Stimulated activated CD4-positive, alpha-beta T cell treated with anti-CD3 and anti-CD28 coated beads, Interleukin-12 subunit alpha, Interleukin-12 subunit beta, amount 100 ng/mL, for 4 hours (primary cell): Measurements from ENCODE around the gene TNIK.
"Not testable (repeated sequence)": the region's sequence is repeated elsewhere in the genome, so short reads cannot be mapped to it uniquely, and the experiment has no call there.

Experiments used
- DNase-seq: peaks from one replicate; pipeline ENCODE4 v3.0.0-alpha.2; 2020

The TNIK gene

GRCh38 chr3:171304017-171304416 is 156.2 kb downstream of the TNIK start:
- not testable (repeated sequence) for DNase-seq

GRCh38 chr3:171301998-171302397 is 158.2 kb downstream of the TNIK start:
- no peak for DNase-seq

DNA sequence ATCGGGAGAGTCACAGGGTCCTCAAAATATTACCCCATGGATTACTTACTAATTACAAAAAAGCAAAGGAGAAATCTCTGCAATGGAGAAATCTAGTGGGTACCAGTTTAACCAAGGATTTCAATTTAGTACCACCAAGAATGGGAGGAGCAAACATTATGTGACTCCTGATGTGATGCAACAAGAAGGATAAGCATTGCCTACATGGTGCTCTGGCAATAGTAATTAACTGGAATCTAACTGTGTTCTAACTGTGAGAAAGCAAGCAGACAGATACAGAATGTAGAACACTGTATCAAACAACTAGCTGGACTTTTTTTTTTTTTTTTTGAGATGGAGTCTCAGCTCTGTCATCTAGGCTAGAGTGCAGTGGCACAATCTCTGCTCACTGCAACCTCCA is 159.2 kb downstream of the TNIK start:
- no peak for DNase-seq

DNA sequence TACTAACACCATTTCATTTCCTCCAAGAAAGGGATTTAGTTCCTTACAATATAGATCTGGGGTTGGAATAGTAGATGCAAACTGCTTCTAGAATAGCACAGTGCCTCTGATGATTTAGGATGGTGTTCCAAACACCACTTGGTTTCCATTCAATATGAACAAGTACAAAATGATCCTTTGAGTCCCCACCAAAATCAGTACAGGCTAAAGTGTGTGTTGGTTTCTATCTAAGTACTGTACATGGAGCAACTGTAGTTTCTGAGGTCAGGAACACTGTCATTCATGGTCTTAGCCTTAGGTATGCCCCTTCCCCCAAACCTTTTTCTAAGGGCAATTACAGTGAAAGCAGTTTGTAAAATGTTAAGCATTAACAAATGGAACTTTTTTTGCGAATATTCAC is 162.3 kb downstream of the TNIK start:
- no peak for DNase-seq

- DNase-seq: no peak
Observed at GRCh38 chr3:171297207-171297606, 163.0 kb downstream of the TNIK start.

- DNase-seq: no peak
Observed at GRCh38 chr3:171295484-171296373, 164.5 kb downstream of the TNIK start.

- DNase-seq: no peak
Observed at GRCh38 chr3:171293142-171293782, 166.9 kb downstream of the TNIK start.

DNA sequence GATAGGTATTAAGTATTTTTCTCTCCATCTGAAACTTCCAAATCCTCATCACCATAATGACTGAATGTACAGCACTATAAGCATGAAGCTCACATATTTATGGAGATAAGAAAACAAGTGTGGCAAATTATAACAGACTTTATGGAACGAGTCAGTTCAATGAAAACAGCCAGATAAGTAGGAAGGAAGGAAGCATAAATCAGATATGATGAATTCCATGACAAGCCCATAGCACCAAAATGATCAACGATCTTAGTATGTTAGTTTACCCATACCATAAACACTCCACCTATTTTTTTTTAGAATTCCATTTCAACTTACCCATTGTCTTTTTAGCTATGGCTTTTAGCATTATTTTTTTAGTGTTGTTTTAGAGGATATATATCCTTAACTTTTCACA is 169.5 kb downstream of the TNIK start:
- no peak for DNase-seq

DNA sequence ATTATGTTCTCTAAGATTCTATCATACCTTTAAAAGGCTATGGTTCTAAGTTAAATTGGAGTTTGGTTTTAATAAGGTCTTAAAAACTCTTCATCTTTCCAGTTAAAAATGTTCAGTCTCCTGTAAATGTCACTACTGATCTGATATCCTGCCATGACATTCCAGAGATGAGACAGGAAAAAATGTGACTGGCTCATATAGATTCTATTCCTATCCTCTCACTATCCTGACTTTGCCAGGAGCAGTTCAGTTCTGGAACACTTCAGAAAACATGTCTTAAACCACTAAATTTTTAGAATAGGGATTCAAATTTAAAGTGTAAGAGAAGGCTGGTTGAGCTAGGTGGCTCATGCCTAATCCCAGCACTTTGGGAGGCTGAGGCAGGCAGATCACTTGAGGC is 170.9 kb downstream of the TNIK start:
- no peak for DNase-seq

GRCh38 chr3:171287761-171288160 is 172.4 kb downstream of the TNIK start:
- not testable (repeated sequence) for DNase-seq

- DNase-seq: no peak
Observed at GRCh38 chr3:171286580-171287249, 173.5 kb downstream of the TNIK start.

GRCh38 chr3:171285287-171285686 is 174.9 kb downstream of the TNIK start:
- DNase-seq: no peak

DNA sequence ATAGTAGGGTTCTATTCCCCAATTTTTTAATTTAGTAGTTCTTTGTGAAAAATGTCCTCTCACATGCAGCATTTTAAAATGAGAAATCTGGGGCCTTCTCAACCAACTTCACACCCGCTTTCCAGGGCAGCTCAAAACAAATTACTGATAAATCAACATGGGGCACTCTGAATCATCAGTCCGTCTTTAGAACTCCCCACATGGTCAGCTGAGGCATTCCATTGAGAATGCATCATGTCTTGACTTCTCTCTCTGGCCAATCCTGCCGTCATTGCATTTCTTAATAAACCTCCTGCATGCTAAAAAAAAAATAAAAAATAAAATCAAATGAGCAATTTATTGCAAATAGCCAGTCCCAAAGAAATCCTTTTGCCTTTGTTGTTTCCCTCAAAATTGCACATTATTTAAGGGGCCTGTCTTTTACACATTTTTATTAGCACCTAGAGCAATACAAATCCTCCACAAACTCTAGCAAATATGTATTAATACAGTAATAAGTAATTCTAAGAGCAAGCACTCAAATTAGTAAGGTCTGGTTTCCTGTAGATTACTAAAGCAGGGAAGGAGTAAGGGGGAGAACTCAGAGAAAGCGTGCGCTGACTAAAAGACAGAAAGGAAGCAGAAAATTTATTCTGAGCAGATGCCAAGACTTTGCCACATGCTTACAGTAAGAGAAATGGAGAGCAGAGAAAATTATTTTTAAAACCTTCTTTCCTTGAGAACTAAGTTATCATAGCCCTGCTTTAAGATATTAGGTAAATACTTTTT is 175.7 kb downstream of the TNIK start:
- no peak for DNase-seq

DNA sequence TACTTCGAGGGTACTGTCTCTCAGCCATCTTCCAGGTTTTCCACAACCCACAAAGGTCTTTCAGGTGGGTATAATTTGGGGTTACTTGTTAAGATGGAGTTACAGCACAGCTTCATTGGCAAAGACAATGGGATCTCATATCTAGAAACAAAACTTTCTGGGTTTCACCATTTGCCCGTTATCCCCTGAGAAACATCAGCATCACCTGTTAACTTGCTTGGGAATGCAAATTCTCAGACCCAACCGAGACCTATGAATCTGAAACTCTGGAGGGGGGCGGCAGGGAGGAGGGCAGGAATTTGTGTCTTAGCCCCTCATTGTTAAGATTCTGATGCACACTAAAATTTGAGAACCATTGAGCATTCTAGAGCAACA is 176.4 kb downstream of the TNIK start:
- DNase-seq: no peak

DNA sequence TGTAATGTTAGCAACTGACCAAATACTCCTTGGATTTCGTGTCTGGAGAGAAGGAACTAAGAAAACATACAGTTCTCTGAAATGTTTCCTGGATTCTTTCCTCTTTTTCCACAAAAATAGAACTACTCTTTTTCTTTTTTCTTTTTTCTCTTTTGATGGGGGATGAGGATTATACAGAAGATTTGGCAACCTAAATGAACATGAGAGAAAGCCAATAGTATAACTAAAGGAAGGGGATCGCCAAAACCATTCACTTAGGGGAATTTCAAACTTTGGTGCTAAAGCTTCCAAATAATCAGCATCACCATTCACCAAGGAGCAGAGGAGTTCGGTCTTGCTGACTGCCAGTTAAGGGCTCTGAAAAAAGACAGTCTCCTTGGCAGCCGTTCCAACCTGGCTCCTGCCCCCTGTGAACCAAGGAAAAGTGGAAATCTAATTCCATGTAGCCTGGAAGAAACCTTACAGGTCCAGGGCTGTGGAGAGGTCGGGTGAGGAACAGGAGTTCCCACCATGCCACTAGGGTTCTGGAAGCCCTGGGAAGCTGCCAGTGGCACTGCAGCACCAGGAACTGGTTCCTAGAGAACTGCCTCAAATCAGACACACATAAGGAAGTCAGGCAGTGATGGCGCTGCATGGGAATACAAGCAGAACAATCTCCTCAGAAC is 176.9 kb downstream of the TNIK start:
- no peak for DNase-seq

DNA sequence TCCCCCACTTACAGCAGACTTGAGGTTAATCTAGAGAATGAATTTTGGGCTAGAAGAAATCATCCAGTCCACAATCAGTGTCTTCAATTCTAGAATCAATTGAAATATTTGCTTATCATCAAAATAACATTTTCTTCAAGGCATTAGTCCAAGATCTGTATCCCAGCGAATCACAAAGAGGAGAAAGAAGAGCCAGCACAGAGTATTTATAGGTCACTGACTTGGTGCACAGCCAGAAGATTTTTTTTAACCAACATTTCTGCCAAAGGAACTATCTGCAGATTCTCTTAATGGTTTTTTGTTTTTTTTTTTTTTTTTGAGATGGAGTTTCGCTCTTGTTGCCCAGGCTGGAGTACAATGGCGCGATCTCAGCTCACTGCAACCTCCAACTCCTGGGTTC is 178.2 kb downstream of the TNIK start:
- no peak for DNase-seq

GRCh38 chr3:171281256-171281992 is 178.8 kb downstream of the TNIK start:
- no peak for DNase-seq

DNA sequence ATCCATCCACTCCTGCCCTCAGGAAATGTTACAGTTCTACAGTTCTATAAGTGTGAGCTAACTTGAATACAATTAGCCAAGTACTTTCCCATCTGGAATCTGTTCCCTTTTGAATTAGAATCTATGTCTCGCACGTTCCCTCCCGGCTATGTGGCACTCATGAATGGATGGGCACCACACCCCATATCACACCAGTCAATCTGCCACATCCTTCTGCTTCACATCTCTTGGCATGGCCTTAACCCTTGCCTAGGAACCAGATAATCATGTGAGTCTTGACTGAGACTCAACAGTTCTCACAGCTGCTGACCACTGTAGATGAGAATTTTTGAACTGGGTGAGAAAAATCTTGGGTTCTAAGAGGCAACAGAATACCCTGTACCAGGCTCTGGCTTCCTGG is 180.2 kb downstream of the TNIK start:
- no peak for DNase-seq

DNA sequence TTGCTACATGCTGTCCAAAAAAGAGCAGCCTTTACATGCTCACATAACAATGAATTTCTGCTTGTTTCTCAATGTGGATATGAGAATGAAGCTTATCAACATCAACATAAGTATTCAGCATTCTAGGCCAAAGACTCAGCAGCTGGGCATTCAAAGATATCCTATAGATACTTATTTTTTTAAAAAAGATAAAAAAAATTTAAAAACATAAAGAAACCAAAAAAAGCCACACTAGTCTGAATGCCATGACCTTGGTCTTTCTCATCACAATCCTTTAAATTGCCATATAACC is 182.0 kb downstream of the TNIK start:
- no peak for DNase-seq

GRCh38 chr3:171277456-171278298 is 182.5 kb downstream of the TNIK start:
- DNase-seq: no peak

DNA sequence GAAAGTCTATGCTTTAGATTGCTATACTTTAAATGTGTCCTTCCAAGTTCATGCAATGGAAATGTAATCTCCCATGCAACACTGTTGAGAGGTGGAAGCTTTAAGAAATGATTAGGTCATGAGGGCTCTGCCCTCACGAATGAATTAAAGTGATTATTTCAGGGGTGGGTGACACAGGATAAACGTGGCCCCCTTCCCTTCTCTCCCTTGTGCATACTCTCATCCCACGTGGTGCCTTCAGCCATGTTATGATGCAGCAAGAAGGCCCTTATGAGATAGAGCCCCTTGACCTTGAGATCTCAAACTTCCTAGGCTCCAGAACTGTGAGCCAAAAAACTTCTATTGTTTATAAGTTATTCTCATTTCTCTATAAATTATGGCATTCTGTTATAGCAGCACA is 183.3 kb downstream of the TNIK start:
- no peak for DNase-seq
